NB4 (cell line): ENCODE measurements around the gene PTPRD.

Experiments used
- DNase-seq: peaks from one replicate; pipeline ENCODE4 v3.0.0; 2010; ENCODE audit warnings: low read depth
- H3K4me3 ChIP-seq: one replicate; pipeline ENCODE4 v1.5.1; 2011; ENCODE audit warnings: mild to moderate bottlenecking, low read depth, low read length, moderate library complexity
- CTCF ChIP-seq: IDR thresholded peaks from one replicate; pipeline ENCODE4 v1.5.1; 2012; ENCODE audit warnings: low read depth, low read length
- MAX ChIP-seq: IDR thresholded peaks from 2 replicates; pipeline ENCODE4 v1.6.1; 2011; ENCODE audit warnings: low read depth, low read length
- MYC ChIP-seq: IDR thresholded peaks from 2 replicates; pipeline ENCODE4 v1.6.1; 2011; ENCODE audit warnings: low read depth, low read length
- POLR2A ChIP-seq: IDR thresholded peaks from 2 replicates; pipeline ENCODE4 v1.6.1; 2011; ENCODE audit warnings: mild to moderate bottlenecking; ENCODE audit not compliant: insufficient read length; ENCODE audit errors: extremely low read depth

Gene PTPRD

GRCh38 chr9:9917400-9917799, 695.4 kb downstream of the PTPRD start:
- no peak for DNase-seq

GRCh38 chr9:9914174-9914573, 698.6 kb downstream of the PTPRD start:
- no peak overlapping the region for H3K4me3 ChIP-seq
- TF ChIP-seq MYC (no peak), CTCF (no peak), MAX (no peak), POLR2A (no peak)
- no peak for DNase-seq

More at GRCh38 chr9:9917400-9917799, 695.4 kb downstream of the PTPRD start:
- no peak for TF ChIP-seq POLR2A
- no peak for TF ChIP-seq MAX
- no peak for TF ChIP-seq CTCF
- TF ChIP-seq MYC: no peak
- no peak overlapping the region for H3K4me3 ChIP-seq

- no peak for DNase-seq
- H3K4me3 ChIP-seq: no peak overlapping the region
- TF ChIP-seq MAX: no peak
- no peak for TF ChIP-seq CTCF
- TF ChIP-seq MYC: no peak
- no peak for TF ChIP-seq POLR2A
Observed at GRCh38 chr9:9913276-9913832, 699.4 kb downstream of the PTPRD start.

GRCh38 chr9:9912459-9912858, 700.3 kb downstream of the PTPRD start:
- no peak overlapping the region for H3K4me3 ChIP-seq
- peak; percentile 35 for TF ChIP-seq CTCF
- TF ChIP-seq MYC: no peak
- peak; percentile 6; the same call in 1 of the 2 replicates for TF ChIP-seq MAX
- TF ChIP-seq POLR2A: no peak
- no peak for DNase-seq

- TF ChIP-seq POLR2A (no peak), MAX (no peak)
- DNase-seq: no peak
- no peak overlapping the region for H3K4me3 ChIP-seq
Observed at GRCh38 chr9:9905736-9906135, 707.1 kb downstream of the PTPRD start.

- H3K4me3 ChIP-seq: no peak overlapping the region
- TF ChIP-seq MAX (no peak), MYC (no peak), CTCF (no peak), POLR2A (no peak)
- DNase-seq: no peak
Observed at GRCh38 chr9:9904041-9904440, 708.8 kb downstream of the PTPRD start.
